H1 (cell line): ENCODE data around the gene ATG7. TPM values are rescaled to one million over a fixed set of nuclear protein-coding genes. Genes with fewer than 3 reads are reported as not detected.

Experiments used
- CTCF ChIA-PET: fragments of 300-600 bp; sonication (Branson Sonifier 250); formaldehyde crosslinking; loops from one replicate; lab custom pipeline; 2021; ENCODE audit not compliant: partially characterized antibody; lab: Charles Lee
- POLR2A ChIA-PET: fragments of 300-600 bp; sonication (Branson Sonifier 250); formaldehyde crosslinking; loops from one replicate; lab custom pipeline; 2021; ENCODE audit warnings: inconsistent platforms; ENCODE audit not compliant: partially characterized antibody; lab: Charles Lee
- DNase-seq, 2 experiments: peaks; one replicate each; pipeline versions ENCODE4 v3.0.0 to v3.0.0-alpha.2; 2010 to 2022; ENCODE audit warnings: low spot score in 2 of 2, low read depth in 1 of 2, mixed read lengths in 1 of 2
- FAIRE-seq: peaks from 2 replicates; lab custom pipeline; 2011; peaks lifted over from hg19 to GRCh38; lab: Jason Lieb, UNC
- H2AFZ ChIP-seq: 2 replicates; pipeline ENCODE4 v1.8.1; 2012; ENCODE audit warnings: low read length, inconsistent platforms
- H2AK5ac ChIP-seq: 2 replicates; pipeline ENCODE4 v1.6.1; 2013; ENCODE audit warnings: low read depth, low read length
- H2BK120ac ChIP-seq: replicated peaks from 2 replicates; pipeline ENCODE3; 2013; ENCODE audit warnings: low read depth, low read length, inconsistent platforms
- H2BK12ac ChIP-seq: 2 replicates; pipeline ENCODE4 v1.6.1; 2013; ENCODE audit warnings: low read depth, low read length
- H2BK15ac ChIP-seq: 2 replicates; pipeline ENCODE4 v1.6.1; 2013; ENCODE audit warnings: low read length
- H2BK20ac ChIP-seq: 2 replicates; pipeline ENCODE4 v1.6.1; 2013; ENCODE audit warnings: low read length
- H2BK5ac ChIP-seq: 2 replicates; pipeline ENCODE4 v1.6.1; 2013; ENCODE audit warnings: low read depth, low read length
- H3K14ac ChIP-seq: 2 replicates; pipeline ENCODE4 v1.6.1; 2013; ENCODE audit warnings: inconsistent platforms; ENCODE audit not compliant: insufficient read length
- H3K18ac ChIP-seq: 2 replicates; pipeline ENCODE4 v1.6.1; 2013; ENCODE audit warnings: low read length; ENCODE audit errors: extremely low read depth
- H3K23ac ChIP-seq: 2 replicates; pipeline ENCODE4 v1.6.1; 2013; ENCODE audit warnings: inconsistent platforms; ENCODE audit not compliant: insufficient read length
- H3K23me2 ChIP-seq: 2 replicates; pipeline ENCODE4 v1.6.1; 2013; ENCODE audit warnings: low read depth, low read length
- H3K27ac ChIP-seq: 2 replicates; pipeline ENCODE4 v1.6.1; 2011; ENCODE audit warnings: low read depth, low read length, inconsistent platforms
- H3K27me3 ChIP-seq, 4 experiments: replicated peaks in 1 of 4; 1 replicate in 1 of 4; 2 replicates in 3 of 4; pipeline versions ENCODE4 v1.6.1 to v1.8.1; 2011 to 2013; ENCODE audit warnings: low read length in 3 of 4, mild to moderate bottlenecking in 3 of 4, inconsistent platforms in 2 of 4, mixed read lengths in 2 of 4, moderate library complexity in 1 of 4; ENCODE audit not compliant: control insufficient read depth in 3 of 4, insufficient read depth in 3 of 4; ENCODE audit errors: extremely low read depth in 1 of 4
- H3K36me3 ChIP-seq, 4 experiments: 2 replicates each; pipeline versions ENCODE4 v1.6.1 to v1.8.1; 2011 to 2013; ENCODE audit warnings: mild to moderate bottlenecking in 4 of 4, low read length in 3 of 4, moderate library complexity in 2 of 4, control low read depth in 1 of 4, inconsistent platforms in 1 of 4; ENCODE audit not compliant: insufficient read depth in 4 of 4, control insufficient read depth in 2 of 4
- H3K4ac ChIP-seq: replicated peaks from 2 replicates; pipeline ENCODE3; 2013; ENCODE audit warnings: low read length, low read depth, mixed read lengths, inconsistent platforms; ENCODE audit not compliant: insufficient read length
- H3K4me1 ChIP-seq, 4 experiments: replicated peaks in 1 of 4; 1 replicate in 1 of 4; 2 replicates in 3 of 4; pipeline versions ENCODE4 v1.6.1 to v1.8.1; 2011 to 2013; ENCODE audit warnings: low read length in 3 of 4, inconsistent platforms in 2 of 4, mixed read lengths in 1 of 4; ENCODE audit not compliant: insufficient read depth in 4 of 4, control insufficient read depth in 3 of 4
- H3K4me2 ChIP-seq, 2 experiments: 2 replicates each; pipeline versions ENCODE4 v1.6.1 to v1.8.1; 2011 to 2013; ENCODE audit warnings: low read depth in 2 of 2, low read length in 2 of 2, control low read depth in 1 of 2, inconsistent platforms in 1 of 2, mild to moderate bottlenecking in 1 of 2; ENCODE audit not compliant: insufficient read depth in 1 of 2
- H3K4me3 ChIP-seq, 4 experiments: fragments of 200-600, 300-600 bp in 1 of 4; sonication (generic), shearing (Covaris generic), sonication (Bioruptor Twin) in 1 of 4; 2 replicates each; pipeline versions ENCODE4 v1.5.1 to v1.8.1; 2011 to 2016; ENCODE audit warnings: low read length in 4 of 4, low read depth in 3 of 4, control low read depth in 2 of 4, inconsistent platforms in 2 of 4, mild to moderate bottlenecking in 2 of 4, mixed read lengths in 1 of 4, moderate library complexity in 1 of 4; ENCODE audit not compliant: insufficient read depth in 2 of 4; ENCODE audit errors: extremely low read depth in 1 of 4
- H3K56ac ChIP-seq: replicated peaks from 2 replicates; pipeline ENCODE3; 2013; ENCODE audit warnings: low read depth, mild to moderate bottlenecking, mixed read lengths, low read length, inconsistent platforms; ENCODE audit not compliant: insufficient read length
- H3K79me1 ChIP-seq: 2 replicates; pipeline ENCODE4 v1.6.1; 2013; ENCODE audit warnings: low read depth, low read length, control low read depth
- H3K79me2 ChIP-seq, 2 experiments: 2 replicates each; pipeline versions ENCODE4 v1.6.1 to v1.8.1; 2012 to 2013; ENCODE audit warnings: low read length in 2 of 2, mild to moderate bottlenecking in 2 of 2, inconsistent platforms in 1 of 2; ENCODE audit not compliant: insufficient read depth in 2 of 2, control insufficient read depth in 1 of 2
- H3K9ac ChIP-seq, 4 experiments: replicated peaks in 1 of 4; 1 replicate in 1 of 4; 2 replicates in 3 of 4; pipeline versions ENCODE4 v1.6.1 to v1.8.1; 2011 to 2013; ENCODE audit warnings: low read depth in 3 of 4, low read length in 3 of 4, control low read depth in 2 of 4, mild to moderate bottlenecking in 2 of 4, moderate library complexity in 2 of 4, inconsistent platforms in 1 of 4; ENCODE audit errors: extremely low read depth in 1 of 4
- H3K9me3 ChIP-seq, 2 experiments: 2 replicates each; pipeline versions ENCODE4 v1.6.1 to v1.8.1; 2012 to 2013; ENCODE audit warnings: mild to moderate bottlenecking in 2 of 2, moderate library complexity in 2 of 2, control low read depth in 1 of 2, inconsistent platforms in 1 of 2, low read depth in 1 of 2, low read length in 1 of 2, mixed read lengths in 1 of 2; ENCODE audit not compliant: insufficient read depth in 2 of 2
- H4K20me1 ChIP-seq, 2 experiments: replicated peaks in 1 of 2; 2 replicates each; pipeline versions ENCODE3 to v1.8.1; 2011 to 2013; ENCODE audit warnings: inconsistent platforms in 2 of 2, low read length in 2 of 2, mild to moderate bottlenecking in 1 of 2; ENCODE audit not compliant: insufficient read depth in 2 of 2, control insufficient read depth in 1 of 2
- H4K5ac ChIP-seq: 2 replicates; pipeline ENCODE4 v1.6.1; 2013; ENCODE audit warnings: low read length, low read depth, mixed read lengths, inconsistent platforms; ENCODE audit not compliant: insufficient read length
- H4K8ac ChIP-seq: 2 replicates; pipeline ENCODE4 v1.8.0; 2013; ENCODE audit warnings: mild to moderate bottlenecking, moderate library complexity, low read length, inconsistent platforms; ENCODE audit not compliant: insufficient read depth; ENCODE audit errors: extremely low read depth
- H4K91ac ChIP-seq: replicated peaks from 2 replicates; pipeline ENCODE3; 2013; ENCODE audit warnings: low read length, mixed read lengths, inconsistent platforms; ENCODE audit not compliant: insufficient read length
- CBX8 ChIP-seq: fragments of 300-800, 300-1000 bp; sonication (generic); IDR thresholded peaks from 2 replicates; pipeline ENCODE4 v1.7.1; 2016; ENCODE audit warnings: low read depth, low read length, borderline replicate concordance
- GABPA ChIP-seq: IDR thresholded peaks from 2 replicates; pipeline ENCODE4 v1.6.1; 2011; ENCODE audit warnings: mild to moderate bottlenecking, low read length, moderate library complexity, borderline replicate concordance; ENCODE audit not compliant: insufficient read depth
- HDAC2 ChIP-seq, 2 experiments: fragments of 300-600 bp in 1 of 2; sonication (generic) in 1 of 2; IDR thresholded peaks; 2 replicates each; pipeline ENCODE4 v1.6.1; 2011 to 2012; ENCODE audit warnings: low read depth in 2 of 2, low read length in 2 of 2, mild to moderate bottlenecking in 2 of 2, moderate library complexity in 2 of 2, borderline replicate concordance in 1 of 2, inconsistent platforms in 1 of 2
- RXRA ChIP-seq: IDR thresholded peaks from 2 replicates; pipeline ENCODE4 v1.6.1; 2011; ENCODE audit warnings: low read depth, mild to moderate bottlenecking, low read length, moderate library complexity; ENCODE audit not compliant: insufficient read depth
- WGBS, 2 experiments: shearing (Covaris generic) in 1 of 2; methylation state at CpG; one replicate each; pipeline versions ENCODE4 v1.1.6 to v1.1.7; 2013 to 2015; ENCODE audit warnings: low lambda C conversion rate in 2 of 2, mixed read lengths in 2 of 2, inconsistent platforms in 1 of 2, low coverage in 1 of 2, missing lambda C conversion rate in 1 of 2; ENCODE audit not compliant: insufficient replicate concordance in 2 of 2, insufficient coverage in 1 of 2, insufficient read length in 1 of 2; ENCODE audit errors: extremely low coverage in 1 of 2, missing lambda C conversion rate in 1 of 2; 5-methylcytosine and 5-hydroxymethylcytosine counted together
- polyA plus RNA-seq, 7 experiments: library from polyadenylated mRNA; depleted of rRNA in 3 of 7; stranded (reverse) in 5 of 7; unstranded in 2 of 7; fragments of >200 nt in 5 of 7; fragments of 200-250 nt in 2 of 7; gene quantifications; 1 replicate in 5 of 7; 2 replicates in 1 of 7; 4 replicates in 1 of 7; pipeline versions ENCODE4 v1.2.1 to v1.2.3, GENCODE V29; 2011 to 2013; ENCODE audit warnings: missing spikeins in 2 of 7, mixed read lengths in 2 of 7
- total RNA-seq: library from RNA; stranded (reverse); fragmentation: NEBNext Ultra II Directional; extraction: Animal tissue kit (Norgen Biotek cat#: 25700); gene quantifications from 2 replicates; pipeline ENCODE4 v1.2.1, GENCODE V29; 2021

Gene ATG7
- total and polyA plus RNA-seq, 2 of the 8 experiments (the other 6 are each of a cell fraction or from before 2014, with no cell fraction given) = 15.0 to 19.1 TPM

DNA sequence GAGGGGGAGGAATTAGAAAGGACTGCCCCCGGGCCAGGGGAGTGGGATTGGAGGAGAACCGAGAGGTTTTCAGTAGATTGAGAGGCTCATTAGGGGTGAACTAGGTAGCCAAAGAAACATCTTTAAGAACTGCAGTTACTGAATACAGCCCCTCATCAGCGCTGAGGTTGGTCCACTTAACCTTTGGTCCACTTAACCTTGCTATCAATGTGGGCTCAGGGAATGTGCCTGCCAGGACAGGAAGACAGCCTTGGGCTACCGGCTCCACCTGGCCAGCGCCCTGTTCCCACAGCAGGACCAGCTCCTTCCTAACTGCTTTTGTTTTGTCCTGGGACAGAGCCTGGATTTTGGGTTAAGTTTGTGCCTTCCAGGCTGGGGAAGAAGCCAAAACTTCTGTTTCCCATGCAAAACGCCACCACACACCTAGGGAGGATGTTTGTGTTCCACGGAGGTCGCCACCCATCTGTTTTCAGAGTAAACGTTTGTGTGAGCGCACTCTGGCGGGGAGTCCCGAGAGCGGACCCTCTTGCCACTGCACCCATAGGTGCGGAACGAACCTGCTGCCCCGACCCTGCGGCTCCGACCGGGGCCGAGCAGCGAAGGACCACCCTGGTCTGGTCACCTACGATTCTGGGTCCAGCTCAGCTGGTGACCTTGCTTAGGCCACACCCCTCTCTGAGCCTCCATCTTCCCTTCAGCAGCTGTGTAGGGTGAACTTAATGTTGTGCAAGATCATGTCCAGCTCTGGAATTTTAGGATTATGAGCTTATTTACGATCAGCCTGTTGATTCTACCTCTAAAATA lies 264.1 kb downstream of the ATG7 start:
- Histone ChIP-seq H3K23ac (no peak overlapping the region), H3K23me2 (no peaks in the 10 kb centered on the region), H4K5ac (no peak overlapping the region), H2BK120ac (no peak overlapping the region), H3K79me2 (no peaks in the 10 kb centered on the region), H3K27ac (no peak overlapping the region), H4K20me1 (peaks cover 0 to 4% of the 10 kb centered on the region in 2 experiments), H3K56ac (no peak overlapping the region), H2BK5ac (no peak overlapping the region), H3K9ac (no peak overlapping the region), H3K14ac (no peak overlapping the region), H4K8ac (no peak overlapping the region), H2BK20ac (no peak overlapping the region), H3K4ac (no peak overlapping the region), H3K79me1 (no peaks in the 10 kb centered on the region), H3K27me3 (no peaks in the 10 kb centered on the region), H3K4me2 (no peak overlapping the region), H2AK5ac (no peak overlapping the region), H3K36me3 (no peaks in the 10 kb centered on the region), H2BK12ac (no peak overlapping the region), H2BK15ac (no peak overlapping the region), H3K4me1 (peaks cover 0 to 3% (median 0%) of the 10 kb centered on the region in 4 experiments; a peak in 1 of 7 replicates), H3K4me3 (no peak overlapping the region), H3K18ac (no peak overlapping the region), H2AFZ (no peak overlapping the region), H3K9me3 (no peaks in the 10 kb centered on the region), H4K91ac (no peak overlapping the region)
- DNase-seq (no peak), FAIRE-seq (no peak)
- ChIA-PET POLR2A (no interaction called here), CTCF (interaction anchor here (0.6 to 6.6 kb wide), 5 partner anchors 14 to 255 kb away, joined by 3 to 58 read pairs (median 4); no protein-coding TSS in a partner anchor)
- WGBS, 2 experiments = 92% methylated on average over 23 of the region's 23 CpGs; no CpG with 5 or more reads in 1 of the 2 experiments
- no peak for TF ChIP-seq HDAC2 (IDR thresholded peaks at IDR 0.05; ENCODE audit: borderline replicate concordance in 1 of 2, low read depth in 2 of 2, low read length in 2 of 2)
- TF ChIP-seq RXRA = no peak
- no peak for TF ChIP-seq GABPA
- no peak for TF ChIP-seq CBX8
